K562 (cell line): ENCODE results near the gene DSE.

Source experiments
- CBFB ChIP-seq: sonication (generic); formaldehyde crosslinking; IDR thresholded peaks from 2 replicates; pipeline ENCODE4 v1.4.0; 2020; ENCODE audit warnings: mild to moderate bottlenecking, missing genetic modification reagents
- CBX5 ChIP-seq: IDR thresholded peaks from 2 replicates; pipeline ENCODE4 v1.6.1; 2014; ENCODE audit warnings: low read depth, borderline replicate concordance
- ELF1 ChIP-seq: fragments of 200-800 bp; sonication (Bioruptor generic); IDR thresholded peaks from 2 replicates; pipeline ENCODE4 v1.6.1; 2016; ENCODE audit warnings: missing genetic modification characterization, missing compliant biosample characterization
- NFIC ChIP-seq: fragments of 450-650 bp; IDR thresholded peaks from 2 replicates; pipeline ENCODE4 v1.6.1; 2017; ENCODE audit warnings: mild to moderate bottlenecking, inconsistent platforms
- ZBTB7A ChIP-seq: IDR thresholded peaks from 2 replicates; pipeline ENCODE4 v1.6.1; 2011; ENCODE audit warnings: low read depth, mild to moderate bottlenecking, low read length, moderate library complexity, borderline replicate concordance; ENCODE audit not compliant: control insufficient read depth
- ZNF174 ChIP-seq: fragments of 250-450 bp; sonication (Bioruptor Pico); IDR thresholded peaks from 2 replicates; pipeline ENCODE4 v1.4.0; 2020; ENCODE audit warnings: mild to moderate bottlenecking
- ZNF274 ChIP-seq: IDR thresholded peaks from 2 replicates; pipeline ENCODE4 v1.6.1; 2011; ENCODE audit warnings: low read depth, mild to moderate bottlenecking, low read length, moderate library complexity, borderline replicate concordance
- TF ChIP-seq, protein P1 (sequence below): IDR thresholded peaks from 2 replicates; pipeline ENCODE4 v1.6.1; 2016; ENCODE audit warnings: missing genetic modification characterization, missing compliant biosample characterization
- TF ChIP-seq, protein P2 (sequence below): fragments of 450-650 bp; formaldehyde crosslinking; IDR thresholded peaks from 2 replicates; pipeline ENCODE4 v1.4.0; 2022; ENCODE audit warnings: mild to moderate bottlenecking, moderate library complexity
- TF ChIP-seq, protein P3 (sequence below): fragments of 450-650 bp; IDR thresholded peaks from 2 replicates; pipeline ENCODE4 v1.6.1; 2016; ENCODE audit warnings: borderline replicate concordance
- TF ChIP-seq, protein P4 (sequence below), 2 experiments: fragments of 450-650 bp in 1 of 2; sonication (generic) in 1 of 2; formaldehyde crosslinking in 1 of 2; IDR thresholded peaks in 1 of 2; conservative IDR thresholded peaks in 1 of 2; 2 replicates each; pipeline versions ENCODE4 v1.6.1 to v1.8.1; 2016 to 2023; ENCODE audit warnings: mild to moderate bottlenecking in 2 of 2, moderate library complexity in 2 of 2, inconsistent platforms in 1 of 2, missing genetic modification reagents in 1 of 2
- TF ChIP-seq, protein P5 (sequence below), 3 experiments: IDR thresholded peaks in 2 of 3; conservative IDR thresholded peaks in 1 of 3; 2 replicates each; pipeline ENCODE4 v1.5.1; 2011 to 2012; ENCODE audit warnings: low read length in 3 of 3, mild to moderate bottlenecking in 3 of 3, control low read depth in 2 of 3, improper control_type of control experiment in 1 of 3, inconsistent platforms in 1 of 3, low read depth in 1 of 3, mixed read lengths in 1 of 3, moderate library complexity in 1 of 3; ENCODE audit not compliant: insufficient read depth in 2 of 3

DNA sequence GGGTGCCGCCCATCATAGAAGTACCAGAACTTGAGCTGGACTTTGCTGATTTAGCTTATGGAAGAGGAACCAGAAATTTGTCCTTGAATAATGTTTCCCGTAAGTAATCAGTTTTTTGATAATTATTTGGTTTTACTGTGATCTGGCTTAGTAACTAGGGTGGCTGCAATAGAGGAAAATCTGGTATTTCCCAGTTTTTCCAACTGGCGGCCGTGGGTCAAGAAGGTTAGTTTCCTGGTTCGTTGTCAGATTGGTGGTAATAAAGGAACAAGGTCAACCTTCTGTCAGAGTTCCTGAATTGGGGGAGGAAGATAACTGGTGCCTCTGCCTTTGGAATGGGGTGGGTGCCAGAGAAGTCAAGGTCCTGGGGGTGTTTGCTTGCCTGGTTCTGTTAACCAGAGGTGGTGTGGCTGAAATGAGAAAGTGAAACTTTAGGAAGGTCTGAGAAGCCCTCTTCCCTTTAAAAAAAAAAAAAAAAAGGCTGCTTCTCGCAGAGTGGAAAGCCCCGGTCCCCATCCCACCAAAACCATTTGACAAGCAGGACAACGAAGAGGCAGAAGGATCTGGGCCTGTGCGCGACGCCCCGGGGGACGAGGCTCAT lies 90.7 kb downstream of the DSE start, which contains the start of gene CALHM6:
- TF ChIP-seq, protein P1, sequence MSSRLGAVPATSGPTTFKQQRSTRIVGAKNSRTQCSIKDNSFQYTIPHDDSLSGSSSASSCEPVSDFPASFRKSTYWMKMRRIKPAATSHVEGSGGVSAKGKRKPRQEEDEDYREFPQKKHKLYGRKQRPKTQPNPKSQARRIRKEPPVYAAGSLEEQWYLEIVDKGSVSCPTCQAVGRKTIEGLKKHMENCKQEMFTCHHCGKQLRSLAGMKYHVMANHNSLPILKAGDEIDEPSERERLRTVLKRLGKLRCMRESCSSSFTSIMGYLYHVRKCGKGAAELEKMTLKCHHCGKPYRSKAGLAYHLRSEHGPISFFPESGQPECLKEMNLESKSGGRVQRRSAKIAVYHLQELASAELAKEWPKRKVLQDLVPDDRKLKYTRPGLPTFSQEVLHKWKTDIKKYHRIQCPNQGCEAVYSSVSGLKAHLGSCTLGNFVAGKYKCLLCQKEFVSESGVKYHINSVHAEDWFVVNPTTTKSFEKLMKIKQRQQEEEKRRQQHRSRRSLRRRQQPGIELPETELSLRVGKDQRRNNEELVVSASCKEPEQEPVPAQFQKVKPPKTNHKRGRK (tag) = no peak
- no peak for TF ChIP-seq ELF1
- TF ChIP-seq, protein P2, sequence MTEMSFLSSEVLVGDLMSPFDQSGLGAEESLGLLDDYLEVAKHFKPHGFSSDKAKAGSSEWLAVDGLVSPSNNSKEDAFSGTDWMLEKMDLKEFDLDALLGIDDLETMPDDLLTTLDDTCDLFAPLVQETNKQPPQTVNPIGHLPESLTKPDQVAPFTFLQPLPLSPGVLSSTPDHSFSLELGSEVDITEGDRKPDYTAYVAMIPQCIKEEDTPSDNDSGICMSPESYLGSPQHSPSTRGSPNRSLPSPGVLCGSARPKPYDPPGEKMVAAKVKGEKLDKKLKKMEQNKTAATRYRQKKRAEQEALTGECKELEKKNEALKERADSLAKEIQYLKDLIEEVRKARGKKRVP = no peak
- TF ChIP-seq NFIC = no peak
- TF ChIP-seq CBFB (CRISPR knock-in tag) = no peak
- TF ChIP-seq, protein P3, sequence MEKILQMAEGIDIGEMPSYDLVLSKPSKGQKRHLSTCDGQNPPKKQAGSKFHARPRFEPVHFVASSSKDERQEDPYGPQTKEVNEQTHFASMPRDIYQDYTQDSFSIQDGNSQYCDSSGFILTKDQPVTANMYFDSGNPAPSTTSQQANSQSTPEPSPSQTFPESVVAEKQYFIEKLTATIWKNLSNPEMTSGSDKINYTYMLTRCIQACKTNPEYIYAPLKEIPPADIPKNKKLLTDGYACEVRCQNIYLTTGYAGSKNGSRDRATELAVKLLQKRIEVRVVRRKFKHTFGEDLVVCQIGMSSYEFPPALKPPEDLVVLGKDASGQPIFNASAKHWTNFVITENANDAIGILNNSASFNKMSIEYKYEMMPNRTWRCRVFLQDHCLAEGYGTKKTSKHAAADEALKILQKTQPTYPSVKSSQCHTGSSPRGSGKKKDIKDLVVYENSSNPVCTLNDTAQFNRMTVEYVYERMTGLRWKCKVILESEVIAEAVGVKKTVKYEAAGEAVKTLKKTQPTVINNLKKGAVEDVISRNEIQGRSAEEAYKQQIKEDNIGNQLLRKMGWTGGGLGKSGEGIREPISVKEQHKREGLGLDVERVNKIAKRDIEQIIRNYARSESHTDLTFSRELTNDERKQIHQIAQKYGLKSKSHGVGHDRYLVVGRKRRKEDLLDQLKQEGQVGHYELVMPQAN = no peak
- TF ChIP-seq, protein P4, sequence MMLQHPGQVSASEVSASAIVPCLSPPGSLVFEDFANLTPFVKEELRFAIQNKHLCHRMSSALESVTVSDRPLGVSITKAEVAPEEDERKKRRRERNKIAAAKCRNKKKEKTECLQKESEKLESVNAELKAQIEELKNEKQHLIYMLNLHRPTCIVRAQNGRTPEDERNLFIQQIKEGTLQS (IDR thresholded peaks at IDR 0.05) = no peak
- TF ChIP-seq, protein P4 (CRISPR knock-in tag; conservative IDR thresholded peaks at IDR 0.05) = no peak
- TF ChIP-seq, protein P5, sequence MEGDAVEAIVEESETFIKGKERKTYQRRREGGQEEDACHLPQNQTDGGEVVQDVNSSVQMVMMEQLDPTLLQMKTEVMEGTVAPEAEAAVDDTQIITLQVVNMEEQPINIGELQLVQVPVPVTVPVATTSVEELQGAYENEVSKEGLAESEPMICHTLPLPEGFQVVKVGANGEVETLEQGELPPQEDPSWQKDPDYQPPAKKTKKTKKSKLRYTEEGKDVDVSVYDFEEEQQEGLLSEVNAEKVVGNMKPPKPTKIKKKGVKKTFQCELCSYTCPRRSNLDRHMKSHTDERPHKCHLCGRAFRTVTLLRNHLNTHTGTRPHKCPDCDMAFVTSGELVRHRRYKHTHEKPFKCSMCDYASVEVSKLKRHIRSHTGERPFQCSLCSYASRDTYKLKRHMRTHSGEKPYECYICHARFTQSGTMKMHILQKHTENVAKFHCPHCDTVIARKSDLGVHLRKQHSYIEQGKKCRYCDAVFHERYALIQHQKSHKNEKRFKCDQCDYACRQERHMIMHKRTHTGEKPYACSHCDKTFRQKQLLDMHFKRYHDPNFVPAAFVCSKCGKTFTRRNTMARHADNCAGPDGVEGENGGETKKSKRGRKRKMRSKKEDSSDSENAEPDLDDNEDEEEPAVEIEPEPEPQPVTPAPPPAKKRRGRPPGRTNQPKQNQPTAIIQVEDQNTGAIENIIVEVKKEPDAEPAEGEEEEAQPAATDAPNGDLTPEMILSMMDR (IDR thresholded peaks at IDR 0.05 in 2 of 3, conservative IDR thresholded peaks at IDR 0.05 in 1 of 3; ENCODE audit: insufficient read depth in 2 of 3, low read depth in 1 of 3, low read length in 3 of 3) = no peak
- TF ChIP-seq ZNF174 (CRISPR knock-in tag) = no peak
- no peak for TF ChIP-seq ZBTB7A
- TF ChIP-seq CBX5 = no peak
- no peak for TF ChIP-seq ZNF274
